Fibroblast of villous mesenchyme (primary cell): ENCODE results near the gene TRPC4AP. TPM values are rescaled to one million over a fixed set of nuclear protein-coding genes. Genes with fewer than 3 reads are reported as not detected.

ENCODE experiments used
- DNase-seq: peaks from one replicate; pipeline ENCODE4 v3.0.0-alpha.2; 2010; ENCODE audit warnings: low read depth
- H3K4me3 ChIP-seq: 2 replicates; pipeline ENCODE4 v1.5.1; 2011; ENCODE audit warnings: low read depth, mild to moderate bottlenecking, low read length
- total RNA-seq: library from RNA; depleted of rRNA; stranded (reverse); fragments of >200 nt; gene quantifications from 2 replicates; pipeline ENCODE4 v1.2.3, GENCODE V29; 2012
- TF ChIP-seq, protein P1 (sequence below): IDR thresholded peaks from 2 replicates; pipeline ENCODE4 v1.5.1; 2012; ENCODE audit warnings: low read depth, mild to moderate bottlenecking, low read length; ENCODE audit not compliant: insufficient read depth

Gene TRPC4AP
- total RNA-seq, 1 donor = 96.7 TPM

DNA sequence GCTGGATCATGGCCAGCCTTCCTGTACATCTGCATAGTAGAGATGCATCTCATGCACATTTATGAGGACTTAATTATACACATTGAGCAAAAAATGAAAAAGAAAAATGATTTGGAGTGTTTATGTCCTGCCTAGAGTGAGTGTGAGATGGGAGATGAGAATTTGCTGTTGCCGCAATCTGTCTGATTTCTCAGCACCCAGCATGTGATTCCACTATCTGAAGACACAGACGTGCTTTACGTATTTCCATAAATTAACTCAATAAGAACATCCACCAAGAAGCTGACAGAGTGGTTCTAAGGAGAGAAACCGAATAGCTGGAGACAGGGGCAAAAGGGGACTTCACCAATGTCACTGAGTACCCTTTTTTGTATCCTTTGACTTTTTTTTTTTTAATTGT, 39.3 kb upstream of the TRPC4AP start:
- no peak for DNase-seq
- TF ChIP-seq, protein P1, sequence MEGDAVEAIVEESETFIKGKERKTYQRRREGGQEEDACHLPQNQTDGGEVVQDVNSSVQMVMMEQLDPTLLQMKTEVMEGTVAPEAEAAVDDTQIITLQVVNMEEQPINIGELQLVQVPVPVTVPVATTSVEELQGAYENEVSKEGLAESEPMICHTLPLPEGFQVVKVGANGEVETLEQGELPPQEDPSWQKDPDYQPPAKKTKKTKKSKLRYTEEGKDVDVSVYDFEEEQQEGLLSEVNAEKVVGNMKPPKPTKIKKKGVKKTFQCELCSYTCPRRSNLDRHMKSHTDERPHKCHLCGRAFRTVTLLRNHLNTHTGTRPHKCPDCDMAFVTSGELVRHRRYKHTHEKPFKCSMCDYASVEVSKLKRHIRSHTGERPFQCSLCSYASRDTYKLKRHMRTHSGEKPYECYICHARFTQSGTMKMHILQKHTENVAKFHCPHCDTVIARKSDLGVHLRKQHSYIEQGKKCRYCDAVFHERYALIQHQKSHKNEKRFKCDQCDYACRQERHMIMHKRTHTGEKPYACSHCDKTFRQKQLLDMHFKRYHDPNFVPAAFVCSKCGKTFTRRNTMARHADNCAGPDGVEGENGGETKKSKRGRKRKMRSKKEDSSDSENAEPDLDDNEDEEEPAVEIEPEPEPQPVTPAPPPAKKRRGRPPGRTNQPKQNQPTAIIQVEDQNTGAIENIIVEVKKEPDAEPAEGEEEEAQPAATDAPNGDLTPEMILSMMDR = no peak
- no peak overlapping the region for H3K4me3 ChIP-seq

DNA sequence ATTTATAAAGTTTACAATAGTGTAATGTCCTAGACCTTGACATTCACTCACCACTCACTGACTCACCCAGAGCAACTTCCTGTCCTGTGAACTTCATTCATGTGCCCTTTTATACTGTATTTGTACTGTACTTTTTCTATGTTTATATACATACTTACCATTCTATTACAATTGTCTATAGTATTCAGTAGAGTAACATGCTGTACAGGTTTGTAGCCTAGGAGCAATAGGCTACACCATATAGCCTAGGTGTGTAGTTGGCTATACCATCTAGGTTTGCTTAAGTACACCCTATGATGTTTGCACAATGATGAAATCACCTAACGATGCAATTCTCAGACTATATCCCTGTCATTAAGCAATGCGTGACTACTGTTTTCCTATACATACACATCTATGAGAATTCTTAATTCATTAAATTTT, 37.1 kb upstream of the TRPC4AP start:
- DNase-seq = peak; percentile 28
- TF ChIP-seq, protein P1 = no peak
- no peak overlapping the region for H3K4me3 ChIP-seq

DNA sequence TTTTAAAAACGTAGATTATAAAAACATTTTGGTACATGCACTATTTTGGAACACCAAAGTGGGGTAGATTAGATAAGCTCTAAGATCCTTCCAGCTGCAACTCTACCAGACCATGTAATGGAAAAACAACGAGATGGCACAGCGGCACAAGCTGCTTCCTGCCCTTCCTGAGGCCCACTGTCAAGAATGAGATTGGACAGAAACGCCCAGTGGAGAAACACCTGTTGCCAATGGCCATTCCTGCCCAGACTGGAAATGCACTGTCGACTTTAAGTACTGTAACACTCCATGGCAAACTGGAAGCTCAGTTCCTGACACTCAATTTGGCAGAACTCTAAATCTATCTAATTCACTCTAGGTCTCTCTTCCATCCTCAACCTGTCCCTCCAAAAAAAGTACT, 33.1 kb upstream of the TRPC4AP start:
- TF ChIP-seq, protein P1 = no peak
- no peak overlapping the region for H3K4me3 ChIP-seq
- DNase-seq = no peak

DNA sequence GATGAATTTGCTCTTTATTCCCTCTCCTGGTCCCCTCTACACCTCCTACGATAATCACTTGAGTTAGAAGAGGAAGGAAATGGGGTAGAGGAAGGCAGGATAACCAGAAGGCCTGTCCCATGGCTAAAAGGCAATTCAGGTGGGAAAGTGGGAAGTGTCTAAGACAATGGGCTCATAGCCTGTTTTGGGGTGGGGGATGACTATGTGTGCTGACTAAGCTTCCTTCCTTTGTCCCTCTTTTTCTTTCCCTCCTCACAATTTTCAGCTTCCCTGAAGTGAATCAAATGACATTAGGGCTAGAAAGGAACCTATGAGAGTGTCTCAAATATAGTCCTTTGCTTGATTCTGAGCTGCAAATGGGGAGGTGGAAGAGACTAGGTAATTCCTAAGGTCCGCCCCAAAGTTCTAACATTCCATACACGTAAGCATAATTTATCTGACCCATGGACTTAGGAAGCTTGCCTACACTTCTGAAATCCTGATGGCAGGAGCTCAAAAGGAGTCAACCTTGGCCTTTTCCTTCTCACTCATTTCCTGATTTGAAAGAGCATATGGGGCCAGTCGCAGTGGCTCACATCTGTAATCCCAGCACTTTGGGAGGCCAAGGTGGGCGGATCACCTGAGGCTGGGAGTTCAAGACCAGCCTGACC, 30.3 kb upstream of the TRPC4AP start:
- H3K4me3 ChIP-seq = no peak overlapping the region
- TF ChIP-seq, protein P1 = no peak
- no peak for DNase-seq

DNA sequence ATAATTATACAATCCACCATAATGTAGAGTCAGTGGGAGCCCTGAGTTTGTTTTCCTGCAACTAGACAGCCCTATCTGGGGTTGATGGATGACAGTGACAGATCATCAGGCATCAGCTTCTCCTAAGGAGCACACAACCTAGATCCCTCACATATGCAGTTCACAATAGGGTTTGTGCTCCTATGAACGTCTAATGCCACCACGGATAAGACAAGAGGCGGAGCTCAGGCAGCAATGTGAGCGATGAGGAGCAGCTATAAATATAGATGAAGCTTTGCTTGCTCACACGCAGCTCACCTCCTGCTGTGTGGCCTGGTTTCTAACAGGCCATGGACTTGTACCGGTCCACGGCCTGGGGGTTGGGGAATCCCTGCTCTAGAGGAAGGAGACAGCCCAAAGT, 28.6 kb upstream of the TRPC4AP start:
- no peak overlapping the region for H3K4me3 ChIP-seq
- TF ChIP-seq, protein P1 = no peak
- DNase-seq = no peak

DNA sequence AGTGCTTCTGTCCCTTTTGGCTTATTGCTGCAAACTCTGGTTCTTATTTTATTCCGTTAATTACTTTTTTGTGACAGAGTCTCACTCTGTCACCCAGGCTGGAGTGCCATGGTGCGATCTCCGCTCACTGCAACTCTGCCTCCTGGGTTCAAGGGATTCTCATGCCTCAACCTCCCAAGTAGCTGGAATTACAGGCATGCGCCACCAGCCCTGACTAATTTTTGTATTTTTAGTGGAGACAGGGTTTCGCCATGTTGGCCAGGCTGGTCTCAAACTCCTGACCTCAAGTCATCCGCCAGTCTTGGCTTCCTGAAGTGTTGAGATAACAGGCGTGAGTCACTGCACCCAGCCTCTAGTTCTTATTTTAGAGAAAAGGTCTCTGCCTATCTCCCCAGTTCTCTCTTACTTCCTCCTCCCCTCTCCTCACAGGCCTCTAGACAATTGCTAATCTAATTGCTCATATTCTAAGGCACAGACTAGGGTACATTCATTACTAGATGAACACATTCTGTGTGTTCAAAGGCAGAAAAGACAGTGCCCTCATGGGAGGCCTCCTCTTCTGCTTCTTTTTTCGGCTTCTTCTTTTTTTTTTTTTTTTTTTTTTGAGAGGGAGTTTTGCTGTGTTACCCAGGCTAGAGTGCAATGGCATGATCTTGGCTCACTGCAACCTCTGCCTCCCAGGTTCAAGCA, 27.6 kb upstream of the TRPC4AP start:
- H3K4me3 ChIP-seq = no peak overlapping the region
- TF ChIP-seq, protein P1 = no peak
- peak; percentile 54 for DNase-seq
